HG02943 (cell line): ENCODE results near the gene STRN.

ENCODE experiments used
- ATAC-seq: cut with Tn5 transposase; IDR thresholded peaks from one replicate; pipeline ENCODE4 v1.9.1; 2021; ENCODE audit warnings: mild to moderate bottlenecking, low read depth, moderate library complexity; ENCODE audit not compliant: unreplicated experiment

STRN gene

GRCh38 chr2:36801088-36801487, 165.2 kb downstream of the STRN start:
- ATAC-seq: no peak

- no peak for ATAC-seq
Observed at GRCh38 chr2:36800381-36800780, 166.0 kb downstream of the STRN start.

DNA sequence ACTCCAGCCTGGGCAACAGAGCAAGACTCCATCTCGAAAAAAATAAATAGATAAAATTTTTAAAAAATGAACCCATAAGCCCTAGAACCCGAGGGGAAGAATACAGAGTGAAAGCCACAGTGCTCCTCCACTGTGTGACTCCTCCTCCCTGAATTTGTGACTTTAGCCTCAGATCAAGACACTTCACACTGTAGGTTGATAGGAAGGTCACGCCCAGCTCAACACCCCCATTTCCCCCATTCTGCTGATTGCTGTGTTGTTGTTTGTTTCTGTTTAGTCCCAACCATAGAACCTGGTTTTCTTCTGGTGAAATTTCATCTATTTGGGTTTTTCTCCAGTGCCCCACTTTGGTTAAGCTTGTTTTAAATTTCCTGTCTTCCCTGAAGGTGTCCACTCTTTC, 167.6 kb downstream of the STRN start:
- no peak for ATAC-seq

- no peak for ATAC-seq
Observed at GRCh38 chr2:36797324-36798070, 168.8 kb downstream of the STRN start.
